A549 treated with Mapracorat at 1 μM for 4 hours (cell line): Measurements from ENCODE around the gene GXYLT1. TPM values are rescaled to one million over a fixed set of nuclear protein-coding genes. Genes with fewer than 3 reads are reported as not detected.

Experiments used
- total RNA-seq: library from RNA; stranded (reverse); fragments of 200-300 nt; extraction: Qiagen RNA extraction; gene quantifications from 5 replicates; pipeline ENCODE4 v1.2.3, GENCODE V29; 2022

The GXYLT1 gene
- total RNA-seq = 10.7 to 14.8 TPM (median 13.7 TPM) in 5 replicates

GRCh38 chr12:42144408-42145196, at the start of gene GXYLT1:
Gene GXYLT1, minus strand, starts transcription at chr12:42144874. Its CDS starts 228 bp downstream, at chr12:42144646.

Other genes starting within 250 kb of the GXYLT1 start
- gene YAF2, start 93.4 kb upstream of the GXYLT1 start, total RNA-seq = 22.9 to 29.8 TPM (median 23.4 TPM) in 5 replicates
- 54.9 to 65.6 TPM (median 61.0 TPM) in 5 replicates for gene ZCRB1, start 181.2 kb upstream of the GXYLT1 start, total RNA-seq
- 46.2 to 74.8 TPM (median 54.4 TPM) in 5 replicates for gene PPHLN1, start 181.3 kb upstream of the GXYLT1 start, total RNA-seq